GM10248 (cell line): ENCODE data around the gene TRMT10C.
"Not testable (repeated sequence)": the region's sequence is repeated elsewhere in the genome, so short reads cannot be mapped to it uniquely, and the experiment has no call there.

Experiments used
- CTCF ChIA-PET: fragments of 300-600 bp; sonication (Branson Sonifier 250); formaldehyde crosslinking; extraction: SDS; loops from one replicate; lab custom pipeline; 2021; ENCODE audit warnings: antibody characterized with exemption; lab: Yijun Ruan, JAX
- POLR2A ChIA-PET: fragments of 350-650 bp; sonication (Branson Sonifier 250); formaldehyde crosslinking; extraction: SDS; loops from one replicate; lab custom pipeline; 2020; ENCODE audit warnings: antibody characterized with exemption; lab: Yijun Ruan, JAX
- DNase-seq: peaks from one replicate; pipeline ENCODE4 v3.0.0; 2012; ENCODE audit errors: extremely low spot score
- CTCF ChIP-seq: IDR thresholded peaks from 2 replicates; pipeline ENCODE4 v1.5.1; 2012; ENCODE audit warnings: mild to moderate bottlenecking, low read depth; ENCODE audit errors: extremely low read depth, missing control alignments, control extremely low read depth

The TRMT10C gene

GRCh38 chr3:101591071-101591470, 29.4 kb downstream of the TRMT10C start:
- POLR2A ChIA-PET, result no interaction called here
- TF ChIP-seq CTCF, result no peak
- no peak for DNase-seq
- CTCF ChIA-PET, result interaction anchor here (0.9 to 1.3 kb wide), 3 partner anchors 17 to 24 kb away, joined by 3 to 7 read pairs (median 4); partner anchors contain the start of gene PCNP

GRCh38 chr3:101602731-101603130, 41.1 kb downstream of the TRMT10C start:
- no peak for TF ChIP-seq CTCF
- DNase-seq, result no peak
- POLR2A ChIA-PET, result no interaction called here
- CTCF ChIA-PET, result no interaction called here

GRCh38 chr3:101603184-101603583, 41.5 kb downstream of the TRMT10C start:
- no peak for DNase-seq
- CTCF ChIA-PET, result no interaction called here
- TF ChIP-seq CTCF, result no peak
- POLR2A ChIA-PET, result no interaction called here

- DNase-seq, POLR2A ChIA-PET, CTCF ChIA-PET: not testable (repeated sequence)
Measured at GRCh38 chr3:101605398-101605797, 43.7 kb downstream of the TRMT10C start.

- DNase-seq, result no peak
- ChIA-PET CTCF (interaction anchor here (0.6 to 1.3 kb wide), 2 partner anchors 10 to 37 kb away, joined by 3 read pairs; partner anchors contain the start of gene PCNP), POLR2A (no interaction called here)
- TF ChIP-seq CTCF, result no peak
Measured at GRCh38 chr3:101611023-101611422, 49.4 kb downstream of the TRMT10C start.

- POLR2A ChIA-PET, DNase-seq: not testable (repeated sequence)
- CTCF ChIA-PET, result interaction anchor here (1.3 kb wide), 1 partner anchor 39 kb away, joined by 3 read pairs; the partner anchor contains the start of gene PCNP
Measured at GRCh38 chr3:101613014-101613413, 51.3 kb downstream of the TRMT10C start.

GRCh38 chr3:101615525-101615924, 53.9 kb downstream of the TRMT10C start:
- TF ChIP-seq CTCF, result no peak
- CTCF ChIA-PET, result interaction anchor here (2.1 kb wide), 1 partner anchor 24 kb away, joined by 4 read pairs; no protein-coding TSS in a partner anchor
- POLR2A ChIA-PET, result no interaction called here
- no peak for DNase-seq
